ENCODE measurements around the gene CMSS1. TPM values are rescaled to one million over a fixed set of nuclear protein-coding genes. Genes with fewer than 3 reads are reported as not detected.

The CMSS1 gene
- total RNA-seq, 5 donors from 2014 or later (not counting 1 experiment from before 2014, with no cell fraction given) = 16.2 to 22.0 (median 18.3) TPM

- DNase-seq = no peak
- H3K4me1 ChIP-seq (ENCODE audit: control insufficient read depth in 1 of 2, extremely low read depth in 1 of 2, insufficient read depth in 2 of 2, low read length in 2 of 2) = no peaks in the 10 kb centered on the region
- no peak overlapping the region for H3K27ac ChIP-seq (ENCODE audit: low read length)
- H3K9me3 ChIP-seq = no peaks in the 10 kb centered on the region
- 100% methylated on average over 2 of the region's 3 CpGs for WGBS (ENCODE audit: insufficient coverage)
- Mint-ChIP-seq H3K27ac (no peak overlapping the region), H3K4me3 (no peak overlapping the region), H3K27me3 (peaks cover 1 to 5% of the 10 kb centered on the region in 2 donors), H3K9me3 (no peaks in the 10 kb centered on the region), H3K4me1 (peaks cover 0 to 8% (median 5%) of the 10 kb centered on the region in 3 donors), H3K36me3 (no peaks in the 10 kb centered on the region)
- CTCF ChIA-PET = interaction anchor here (0.6 kb wide), 2 partner anchors 24 to 399 kb away, joined by 3 read pairs; no protein-coding TSS in a partner anchor
- no peak for ATAC-seq (replicated peaks in 1 of 4)
- no peaks in the 10 kb centered on the region for H3K36me3 ChIP-seq (ENCODE audit: control insufficient read depth in 2 of 2, extremely low read depth in 1 of 2, insufficient read depth in 1 of 2, low read length in 1 of 2)
- H3K4me3 ChIP-seq (ENCODE audit: control insufficient read depth in 1 of 2, extremely low read depth in 1 of 2, low read length in 1 of 2) = no peak overlapping the region
- POLR2A ChIA-PET = interaction anchor here in 1 of 2 donors (0.6 kb wide), 1 partner anchor 195 kb away, joined by 11 read pairs; no protein-coding TSS in a partner anchor
- no peaks in the 10 kb centered on the region for H3K27me3 ChIP-seq (replicated peaks in 1 of 2; ENCODE audit: control insufficient read depth in 2 of 2, extremely low read depth in 1 of 2, insufficient read depth in 2 of 2, low read length in 1 of 2)
These were observed 413.0 kb downstream of the CMSS1 start for GRCh38 chr3:100230710-100231109.

Other genes with a start within 250 kb of the CMSS1 start
- under 1 TPM; 0.12 to 0.36 (median 0.15) TPM for gene COL8A1, start 179.3 kb upstream of the CMSS1 start, total RNA-seq